ENCODE data around the gene CACNA1E. TPM values are rescaled to one million over a fixed set of nuclear protein-coding genes. Genes with fewer than 3 reads are reported as not detected.

Gene CACNA1E
- total and polyA plus RNA-seq, 2 experiments from 2014 or later, result 1.1 to 1.7 TPM

GRCh38 chr1:181732218-181732990 is 249.1 kb downstream of the CACNA1E start:
- Histone ChIP-seq H3K36me3 (replicated peaks; ENCODE audit: insufficient read depth, low read depth) (no peaks in the 10 kb centered on the region), H4K20me1 (ENCODE audit: insufficient read depth, poor library complexity, severe bottlenecking) (no peaks in the 10 kb centered on the region), H3K9me2 (replicated peaks; ENCODE audit: insufficient read depth) (no peaks in the 10 kb centered on the region), H3K79me2 (no peaks in the 10 kb centered on the region), H3K4me1 (ENCODE audit: insufficient read depth) (no peaks in the 10 kb centered on the region), H3K4me2 (no peak overlapping the region), H3K27me3 (no peaks in the 10 kb centered on the region), H3K9me3 (ENCODE audit: low read depth) (no peaks in the 10 kb centered on the region), H3K4me3 (no peak overlapping the region), H3K27ac (no peak overlapping the region), H2AFZ (no peak overlapping the region)
- TF ChIP-seq EZH2 (IDR thresholded peaks at IDR 0.05; ENCODE audit: borderline replicate concordance) (no peak), CTCF (IDR thresholded peaks at IDR 0.05; ENCODE audit: poor library complexity) (no peak), EZH2phosphoT487 (IDR thresholded peaks at IDR 0.05; ENCODE audit: low read depth, severe bottlenecking, unreplicated experiment) (no peak)
- no peak for DNase-seq (ENCODE audit: low spot score)
- 99% methylated on average over 21 of the region's 31 CpGs for WGBS (ENCODE audit: low lambda C conversion rate, missing lambda C conversion rate)

DNA sequence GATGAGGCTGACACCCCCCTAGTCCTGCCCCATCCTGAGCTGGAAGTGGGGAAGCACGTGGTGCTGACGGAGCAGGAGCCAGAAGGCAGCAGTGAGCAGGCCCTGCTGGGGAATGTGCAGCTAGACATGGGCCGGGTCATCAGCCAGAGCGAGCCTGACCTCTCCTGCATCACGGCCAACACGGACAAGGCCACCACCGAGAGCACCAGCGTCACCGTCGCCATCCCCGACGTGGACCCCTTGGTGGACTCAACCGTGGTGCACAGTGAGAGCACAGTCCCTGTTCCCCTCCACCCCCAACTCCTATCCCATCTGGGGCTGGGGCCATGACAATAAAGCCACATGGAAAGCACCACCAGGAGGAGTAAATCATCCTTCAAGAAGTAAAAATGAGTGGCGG is 250.2 kb downstream of the CACNA1E start:
- Histone ChIP-seq H3K4me1 (ENCODE audit: insufficient read depth) (no peaks in the 10 kb centered on the region), H3K36me3 (replicated peaks; ENCODE audit: insufficient read depth, low read depth) (no peaks in the 10 kb centered on the region), H4K20me1 (ENCODE audit: insufficient read depth, poor library complexity, severe bottlenecking) (no peaks in the 10 kb centered on the region), H3K27ac (no peak overlapping the region), H3K4me2 (no peak overlapping the region), H3K9me3 (ENCODE audit: low read depth) (no peaks in the 10 kb centered on the region), H3K9me2 (replicated peaks; ENCODE audit: insufficient read depth) (no peaks in the 10 kb centered on the region), H3K4me3 (no peak overlapping the region), H2AFZ (no peak overlapping the region), H3K27me3 (no peaks in the 10 kb centered on the region), H3K79me2 (no peaks in the 10 kb centered on the region)
- DNase-seq (ENCODE audit: low spot score), result no peak
- TF ChIP-seq EZH2 (IDR thresholded peaks at IDR 0.05; ENCODE audit: borderline replicate concordance) (no peak), CTCF (IDR thresholded peaks at IDR 0.05; ENCODE audit: poor library complexity) (no peak), EZH2phosphoT487 (IDR thresholded peaks at IDR 0.05; ENCODE audit: low read depth, severe bottlenecking, unreplicated experiment) (no peak)
- WGBS (ENCODE audit: low lambda C conversion rate, missing lambda C conversion rate), result 95% methylated on average over 13 of the region's 14 CpGs

- no peaks in the 10 kb centered on the region for H3K9me2 ChIP-seq (replicated peaks; ENCODE audit: insufficient read depth)
- H3K9me3 ChIP-seq (ENCODE audit: low read depth), result no peaks in the 10 kb centered on the region
- H3K4me1 ChIP-seq (ENCODE audit: insufficient read depth), result peaks cover 10% of the 10 kb centered on the region
- TF ChIP-seq EZH2phosphoT487 (IDR thresholded peaks at IDR 0.05; ENCODE audit: low read depth, severe bottlenecking, unreplicated experiment) (no peak), EZH2 (IDR thresholded peaks at IDR 0.05; ENCODE audit: borderline replicate concordance) (no peak), CTCF (IDR thresholded peaks at IDR 0.05; ENCODE audit: poor library complexity) (no peak)
- H3K27me3 ChIP-seq, result no peaks in the 10 kb centered on the region
- WGBS (ENCODE audit: low lambda C conversion rate, missing lambda C conversion rate), result 68% methylated on average over 5 of the region's 5 CpGs
- H3K4me2 ChIP-seq, result no peak overlapping the region
- H3K79me2 ChIP-seq, result no peaks in the 10 kb centered on the region
- H2AFZ ChIP-seq, result no peak overlapping the region
- DNase-seq (ENCODE audit: low spot score), result no peak
- H3K27ac ChIP-seq, result no peak overlapping the region
- H3K4me3 ChIP-seq, result no peak overlapping the region
- no peaks in the 10 kb centered on the region for H4K20me1 ChIP-seq (ENCODE audit: insufficient read depth, poor library complexity, severe bottlenecking)
- no peaks in the 10 kb centered on the region for H3K36me3 ChIP-seq (replicated peaks; ENCODE audit: insufficient read depth, low read depth)
Observed at GRCh38 chr1:181737056-181737455, 253.7 kb downstream of the CACNA1E start.

Measured in hepatocyte (in vitro differentiated cells).